ENCODE data around the gene ZNF276. TPM values are rescaled to one million over a fixed set of nuclear protein-coding genes. Genes with fewer than 3 reads are reported as not detected.
"Not testable (repeated sequence)": the region's sequence is repeated elsewhere in the genome, so short reads cannot be mapped to it uniquely, and the experiment has no call there.

The ZNF276 gene
- total RNA-seq, 1 experiment from 2014 or later, result 30.1 TPM

DNA sequence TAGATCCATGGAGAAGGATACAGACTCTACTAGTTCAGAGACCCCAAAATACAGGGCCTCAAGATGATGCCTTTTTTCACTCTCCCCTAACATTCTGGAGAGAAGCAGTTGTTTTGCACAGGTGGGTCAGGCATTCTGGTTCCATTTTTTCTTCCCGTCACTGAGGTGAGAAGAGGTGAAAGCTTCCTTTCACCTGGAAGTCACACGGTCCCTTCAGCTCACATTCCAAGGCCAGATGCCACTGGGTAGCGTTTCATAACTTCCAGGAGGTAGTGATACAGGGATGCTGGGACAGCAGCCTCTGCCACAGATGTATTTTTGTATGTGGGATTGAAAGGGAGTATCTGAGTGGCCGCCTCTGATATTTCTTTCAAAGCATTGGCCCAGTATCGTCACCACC lies 32.9 kb upstream of the ZNF276 start:
- Histone ChIP-seq H3K4me3 (ENCODE audit: low read length) (no peak overlapping the region), H3K27me3 (ENCODE audit: low read length) (no peaks in the 10 kb centered on the region), H3K36me3 (ENCODE audit: low read depth, low read length) (peaks cover 4% of the 10 kb centered on the region; the same call in 1 of the 2 replicates), H3K79me2 (ENCODE audit: low read length) (peaks cover 27% of the 10 kb centered on the region), H4K20me1 (ENCODE audit: low read length) (no peaks in the 10 kb centered on the region), H3K27ac (ENCODE audit: low read length) (no peak overlapping the region), H3K9me2 (replicated peaks; ENCODE audit: low read length) (no peaks in the 10 kb centered on the region), H3K4me2 (ENCODE audit: low read length) (0 out of 2 replicates have a peak overlapping the region, but pooled peaks have one; percentile 86), H3K9ac (ENCODE audit: low read length) (no peak overlapping the region), H3F3A (ENCODE audit: low read length, unreplicated experiment) (no peaks in the 10 kb centered on the region), H2AFZ (ENCODE audit: low read length) (no peak overlapping the region), H3K9me3 (ENCODE audit: low read length) (no peaks in the 10 kb centered on the region), H3K4me1 (ENCODE audit: insufficient read depth, low read length) (peaks cover 6% of the 10 kb centered on the region; the same call in 1 of the 2 replicates)
- TF ChIP-seq EZH2 (IDR thresholded peaks at IDR 0.05; ENCODE audit: low read length, unreplicated experiment), result no peak
- TF ChIP-seq EZH2phosphoT487 (IDR thresholded peaks at IDR 0.05; ENCODE audit: borderline replicate concordance, low read length), result no peak
- ChIA-PET POLR2A (ENCODE audit: unreplicated experiment) (no interaction called here), CTCF (no interaction called here)
- DNase-seq (no peak), ATAC-seq (no peak)
- intact Hi-C loops (cut with micrococcal nuclease), result no loop called here
- no TSS peak for BruUV-seq (replicated peaks)

DNA sequence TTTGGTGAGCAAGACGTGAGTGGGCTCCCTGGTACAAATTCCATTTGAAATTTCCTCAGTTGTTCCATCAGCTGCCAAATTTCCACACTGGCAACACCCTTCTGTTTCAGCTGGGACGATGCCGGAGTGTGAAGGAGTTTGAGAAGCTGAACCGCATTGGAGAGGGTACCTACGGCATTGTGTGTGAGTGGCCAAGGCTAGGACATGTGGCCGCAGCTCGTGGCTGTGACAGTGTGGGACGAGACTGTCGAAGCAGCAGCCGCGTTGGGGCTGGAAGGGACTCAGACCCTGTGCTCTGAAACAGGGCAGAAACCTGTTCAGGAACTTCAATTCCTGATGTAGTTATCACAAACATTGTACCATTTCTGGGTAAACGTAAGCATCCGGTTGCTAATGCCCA lies 32.2 kb upstream of the ZNF276 start:
- H3K9me3 ChIP-seq (ENCODE audit: low read length), result no peaks in the 10 kb centered on the region
- H3K4me1 ChIP-seq (ENCODE audit: insufficient read depth, low read length), result peaks cover 6% of the 10 kb centered on the region; the same call in 1 of the 2 replicates
- H3K79me2 ChIP-seq (ENCODE audit: low read length), result peaks cover 27% of the 10 kb centered on the region
- H3K27ac ChIP-seq (ENCODE audit: low read length), result no peak overlapping the region
- H3K9ac ChIP-seq (ENCODE audit: low read length), result no peak overlapping the region
- TF ChIP-seq EZH2 (IDR thresholded peaks at IDR 0.05; ENCODE audit: low read length, unreplicated experiment) (no peak), EZH2phosphoT487 (IDR thresholded peaks at IDR 0.05; ENCODE audit: borderline replicate concordance, low read length) (no peak)
- TF ChIP-seq, protein P1, sequence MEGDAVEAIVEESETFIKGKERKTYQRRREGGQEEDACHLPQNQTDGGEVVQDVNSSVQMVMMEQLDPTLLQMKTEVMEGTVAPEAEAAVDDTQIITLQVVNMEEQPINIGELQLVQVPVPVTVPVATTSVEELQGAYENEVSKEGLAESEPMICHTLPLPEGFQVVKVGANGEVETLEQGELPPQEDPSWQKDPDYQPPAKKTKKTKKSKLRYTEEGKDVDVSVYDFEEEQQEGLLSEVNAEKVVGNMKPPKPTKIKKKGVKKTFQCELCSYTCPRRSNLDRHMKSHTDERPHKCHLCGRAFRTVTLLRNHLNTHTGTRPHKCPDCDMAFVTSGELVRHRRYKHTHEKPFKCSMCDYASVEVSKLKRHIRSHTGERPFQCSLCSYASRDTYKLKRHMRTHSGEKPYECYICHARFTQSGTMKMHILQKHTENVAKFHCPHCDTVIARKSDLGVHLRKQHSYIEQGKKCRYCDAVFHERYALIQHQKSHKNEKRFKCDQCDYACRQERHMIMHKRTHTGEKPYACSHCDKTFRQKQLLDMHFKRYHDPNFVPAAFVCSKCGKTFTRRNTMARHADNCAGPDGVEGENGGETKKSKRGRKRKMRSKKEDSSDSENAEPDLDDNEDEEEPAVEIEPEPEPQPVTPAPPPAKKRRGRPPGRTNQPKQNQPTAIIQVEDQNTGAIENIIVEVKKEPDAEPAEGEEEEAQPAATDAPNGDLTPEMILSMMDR (conservative IDR thresholded peaks at IDR 0.05; ENCODE audit: low read depth, low read length), result no peak
- no peak for DNase-seq
- ChIA-PET POLR2A (ENCODE audit: unreplicated experiment) (no interaction called here), CTCF (no interaction called here)
- no peak overlapping the region for H3K4me3 ChIP-seq (ENCODE audit: low read length)
- intact Hi-C loops (cut with micrococcal nuclease), result no loop called here
- H3K36me3 ChIP-seq (ENCODE audit: low read depth, low read length), result peaks cover 4% of the 10 kb centered on the region; the same call in 1 of the 2 replicates
- no peaks in the 10 kb centered on the region for H3K9me2 ChIP-seq (replicated peaks; ENCODE audit: low read length)
- no peaks in the 10 kb centered on the region for H4K20me1 ChIP-seq (ENCODE audit: low read length)
- no peak overlapping the region for H3K4me2 ChIP-seq (ENCODE audit: low read length)
- ATAC-seq, result no peak
- BruUV-seq (replicated peaks), result no TSS peak
- no peak overlapping the region for H2AFZ ChIP-seq (ENCODE audit: low read length)
- H3K27me3 ChIP-seq (ENCODE audit: low read length), result no peaks in the 10 kb centered on the region
- no peaks in the 10 kb centered on the region for H3F3A ChIP-seq (ENCODE audit: low read length, unreplicated experiment)

DNA sequence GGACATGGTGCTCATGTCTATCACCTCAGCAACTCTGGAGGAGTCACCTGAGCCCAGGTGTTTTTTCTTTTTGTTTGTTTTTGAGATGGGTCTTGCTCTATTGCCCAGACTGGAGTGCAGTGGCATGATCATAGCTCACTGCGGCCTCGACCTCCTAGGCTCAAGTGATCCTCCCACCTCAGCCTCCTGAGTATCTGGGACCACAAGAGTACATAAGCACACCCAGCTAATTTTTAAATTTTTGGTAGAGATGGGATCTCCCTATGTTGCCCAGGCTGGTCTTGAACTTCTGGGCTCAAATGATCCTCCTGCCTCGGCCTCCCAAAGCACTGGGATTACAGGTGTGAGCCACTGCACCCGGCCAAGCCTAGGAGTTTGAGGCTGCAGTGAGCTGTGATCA lies 31.7 kb upstream of the ZNF276 start:
- ATAC-seq; H3K9me3 ChIP-seq (ENCODE audit: low read length); H4K20me1 ChIP-seq (ENCODE audit: low read length); H3K4me2 ChIP-seq (ENCODE audit: low read length); H3K27ac ChIP-seq (ENCODE audit: low read length); CTCF ChIA-PET; H3K27me3 ChIP-seq (ENCODE audit: low read length); H3F3A ChIP-seq (ENCODE audit: low read length, unreplicated experiment); H3K9ac ChIP-seq (ENCODE audit: low read length); H3K9me2 ChIP-seq (replicated peaks; ENCODE audit: low read length); H2AFZ ChIP-seq (ENCODE audit: low read length); H3K36me3 ChIP-seq (ENCODE audit: low read depth, low read length); POLR2A ChIA-PET (ENCODE audit: unreplicated experiment); H3K4me1 ChIP-seq (ENCODE audit: insufficient read depth, low read length); H3K4me3 ChIP-seq (ENCODE audit: low read length); BruUV-seq (replicated peaks); intact Hi-C loops (cut with micrococcal nuclease); DNase-seq: not testable (repeated sequence)
- peaks cover 27% of the 10 kb centered on the region for H3K79me2 ChIP-seq (ENCODE audit: low read length)

DNA sequence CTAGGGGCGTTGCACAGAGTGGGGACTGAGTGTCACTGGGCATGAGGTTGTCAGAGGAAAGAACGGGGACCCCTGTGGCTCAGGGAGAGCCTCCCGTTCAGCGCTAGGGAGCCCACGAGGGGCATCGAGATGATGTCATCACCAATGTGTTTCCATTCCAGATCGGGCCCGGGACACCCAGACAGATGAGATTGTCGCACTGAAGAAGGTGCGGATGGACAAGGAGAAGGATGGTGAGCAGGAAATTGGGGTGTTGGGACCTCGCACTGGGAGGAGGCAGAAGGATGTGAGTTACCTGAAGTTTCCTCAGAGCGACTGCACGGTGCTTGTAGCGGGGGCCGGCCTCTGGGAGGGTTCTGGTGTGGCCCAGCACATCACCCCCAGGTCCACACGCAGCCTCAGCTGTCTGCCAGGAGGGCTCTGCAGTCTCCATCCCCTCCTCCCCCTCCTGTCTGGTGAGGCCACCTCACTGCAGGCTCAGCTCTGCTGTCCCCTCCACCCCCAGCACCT lies 30.9 kb upstream of the ZNF276 start:
- no peaks in the 10 kb centered on the region for H4K20me1 ChIP-seq (ENCODE audit: low read length)
- no peak for DNase-seq
- H3K79me2 ChIP-seq (ENCODE audit: low read length), result peaks cover 27% of the 10 kb centered on the region
- no peak overlapping the region for H3K4me2 ChIP-seq (ENCODE audit: low read length)
- no peaks in the 10 kb centered on the region for H3F3A ChIP-seq (ENCODE audit: low read length, unreplicated experiment)
- CTCF ChIA-PET, result no interaction called here
- H3K27me3 ChIP-seq (ENCODE audit: low read length), result no peaks in the 10 kb centered on the region
- intact Hi-C loops (cut with micrococcal nuclease), result no loop called here
- H3K9me2 ChIP-seq (replicated peaks; ENCODE audit: low read length), result no peaks in the 10 kb centered on the region
- H3K27ac ChIP-seq (ENCODE audit: low read length), result no peak overlapping the region
- no peak for ATAC-seq
- H3K36me3 ChIP-seq (ENCODE audit: low read depth, low read length), result peaks cover 4% of the 10 kb centered on the region; the same call in 1 of the 2 replicates
- no peak overlapping the region for H3K9ac ChIP-seq (ENCODE audit: low read length)
- BruUV-seq (replicated peaks), result no TSS peak
- no peaks in the 10 kb centered on the region for H3K9me3 ChIP-seq (ENCODE audit: low read length)
- H3K4me3 ChIP-seq (ENCODE audit: low read length), result no peak overlapping the region
- TF ChIP-seq EZH2phosphoT487 (IDR thresholded peaks at IDR 0.05; ENCODE audit: borderline replicate concordance, low read length), result no peak
- TF ChIP-seq, protein P1 (conservative IDR thresholded peaks at IDR 0.05; ENCODE audit: low read depth, low read length), result no peak
- no peak for TF ChIP-seq EZH2 (IDR thresholded peaks at IDR 0.05; ENCODE audit: low read length, unreplicated experiment)
- POLR2A ChIA-PET (ENCODE audit: unreplicated experiment), result no interaction called here
- H3K4me1 ChIP-seq (ENCODE audit: insufficient read depth, low read length), result peaks cover 6% of the 10 kb centered on the region; the same call in 1 of the 2 replicates
- H2AFZ ChIP-seq (ENCODE audit: low read length), result no peak overlapping the region

Measured in PC-3 (cell line).